ENCODE measurements around the gene NUDT4.
"Not testable (repeated sequence)": the region's sequence is repeated elsewhere in the genome, so short reads cannot be mapped to it uniquely, and the experiment has no call there.

The NUDT4 gene

DNA sequence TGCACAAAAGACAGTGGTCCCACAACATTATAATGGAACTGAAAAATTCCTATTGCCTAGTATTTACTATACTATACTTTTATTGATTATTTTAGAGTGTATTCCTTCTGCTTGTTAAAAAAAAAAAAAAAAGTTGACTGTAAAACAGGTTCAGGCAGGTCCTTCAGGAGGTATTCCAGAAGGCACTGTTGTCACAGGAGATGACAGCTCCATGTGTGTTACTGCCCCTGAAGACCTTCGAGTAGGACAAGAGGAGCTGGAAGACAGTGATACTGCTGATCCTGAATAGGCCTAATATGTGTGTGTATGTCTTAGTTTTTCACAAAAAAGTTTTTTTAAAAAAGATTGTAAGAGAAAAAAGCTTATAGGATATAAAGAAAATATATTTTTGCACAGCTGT, 51.7 kb downstream of the NUDT4 start:
- ATAC-seq (no peak), DNase-seq (no peak)

DNA sequence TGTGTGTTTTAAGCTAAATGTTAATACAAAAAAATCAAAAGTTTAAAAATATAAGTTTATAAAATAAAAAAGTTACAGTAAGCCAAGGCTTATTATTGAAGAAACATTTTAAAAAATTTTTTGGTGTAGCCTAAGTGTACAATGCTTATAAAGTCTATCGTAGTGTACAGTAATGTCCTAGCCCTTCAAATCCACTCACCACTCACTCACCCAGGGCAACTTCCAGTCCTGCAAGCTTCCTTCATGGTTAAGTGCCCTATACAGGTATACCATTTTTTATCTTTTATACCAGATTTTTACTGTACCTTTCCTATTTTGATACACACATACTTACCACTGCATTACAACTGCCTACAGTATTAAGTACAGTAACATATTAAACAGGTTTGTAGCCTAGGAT, 52.1 kb downstream of the NUDT4 start:
- DNase-seq (no peak), ATAC-seq (no peak)

- ATAC-seq (no peak), DNase-seq (no peak)
Observed at GRCh38 chr12:93430280-93430679, 52.6 kb downstream of the NUDT4 start.

DNA sequence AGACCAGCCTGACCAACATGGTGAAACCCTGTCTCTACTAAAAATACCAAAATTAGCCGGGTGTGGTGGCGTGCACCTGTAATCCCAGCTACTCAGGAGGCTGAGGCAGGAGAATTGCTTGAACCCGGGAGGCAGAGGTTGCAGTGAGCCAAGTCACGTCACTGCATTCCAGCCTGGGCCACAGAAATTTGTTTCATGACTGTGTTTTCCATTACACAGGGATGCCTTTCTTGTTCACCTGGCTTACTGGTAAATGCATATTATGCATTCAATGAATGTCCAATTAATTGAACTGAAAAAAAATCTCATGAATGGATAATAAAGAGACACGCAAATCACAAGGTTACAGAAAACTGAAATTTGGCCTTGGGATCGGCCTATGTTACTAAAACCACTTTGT, 54.3 kb downstream of the NUDT4 start:
- ATAC-seq, DNase-seq: not testable (repeated sequence)

- no peak for ATAC-seq
- no peak for DNase-seq
Observed at GRCh38 chr12:93434256-93434865, 56.6 kb downstream of the NUDT4 start.

- DNase-seq (no peak), ATAC-seq (no peak)
Observed at GRCh38 chr12:93438266-93439050, 60.7 kb downstream of the NUDT4 start.

DNA sequence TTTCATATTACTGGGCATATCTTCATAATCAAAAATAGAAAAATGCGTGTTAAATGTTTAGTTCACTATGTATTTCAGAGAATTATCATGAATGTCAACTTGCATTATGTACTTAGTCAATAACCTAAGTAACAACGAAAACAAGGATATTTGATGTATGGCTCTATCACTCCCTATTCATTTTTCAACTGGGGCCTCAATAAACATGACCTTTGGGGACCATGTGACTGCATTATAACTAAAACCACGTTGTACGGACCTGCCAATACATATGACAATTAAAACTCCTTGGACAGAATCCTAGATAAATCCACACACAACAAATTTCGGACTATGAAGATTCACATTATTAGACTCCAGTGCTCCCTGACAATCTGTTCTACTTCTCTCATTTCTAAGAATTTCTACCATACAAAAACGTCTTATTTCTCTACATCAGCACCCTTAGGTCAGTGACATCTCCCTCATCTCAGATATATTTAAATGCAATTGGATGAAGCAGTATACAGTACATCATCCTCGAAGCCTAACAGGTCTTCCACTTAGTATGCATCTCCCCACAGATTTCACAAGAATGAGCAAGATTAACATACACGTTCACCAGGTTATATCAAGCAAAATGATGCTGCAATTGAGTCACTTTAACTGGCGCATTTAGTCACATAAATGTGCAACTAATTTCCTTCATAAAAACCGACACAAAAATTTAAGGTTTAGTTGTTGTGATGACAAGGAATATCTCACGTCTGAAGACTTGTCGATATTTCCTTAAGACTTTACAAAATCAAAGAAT, 62.5 kb downstream of the NUDT4 start:
- DNase-seq: no peak
- ATAC-seq: no peak

- no peak for ATAC-seq
- peak; percentile 54 for DNase-seq
Observed at GRCh38 chr12:93441081-93441616, 63.4 kb downstream of the NUDT4 start.

DNA sequence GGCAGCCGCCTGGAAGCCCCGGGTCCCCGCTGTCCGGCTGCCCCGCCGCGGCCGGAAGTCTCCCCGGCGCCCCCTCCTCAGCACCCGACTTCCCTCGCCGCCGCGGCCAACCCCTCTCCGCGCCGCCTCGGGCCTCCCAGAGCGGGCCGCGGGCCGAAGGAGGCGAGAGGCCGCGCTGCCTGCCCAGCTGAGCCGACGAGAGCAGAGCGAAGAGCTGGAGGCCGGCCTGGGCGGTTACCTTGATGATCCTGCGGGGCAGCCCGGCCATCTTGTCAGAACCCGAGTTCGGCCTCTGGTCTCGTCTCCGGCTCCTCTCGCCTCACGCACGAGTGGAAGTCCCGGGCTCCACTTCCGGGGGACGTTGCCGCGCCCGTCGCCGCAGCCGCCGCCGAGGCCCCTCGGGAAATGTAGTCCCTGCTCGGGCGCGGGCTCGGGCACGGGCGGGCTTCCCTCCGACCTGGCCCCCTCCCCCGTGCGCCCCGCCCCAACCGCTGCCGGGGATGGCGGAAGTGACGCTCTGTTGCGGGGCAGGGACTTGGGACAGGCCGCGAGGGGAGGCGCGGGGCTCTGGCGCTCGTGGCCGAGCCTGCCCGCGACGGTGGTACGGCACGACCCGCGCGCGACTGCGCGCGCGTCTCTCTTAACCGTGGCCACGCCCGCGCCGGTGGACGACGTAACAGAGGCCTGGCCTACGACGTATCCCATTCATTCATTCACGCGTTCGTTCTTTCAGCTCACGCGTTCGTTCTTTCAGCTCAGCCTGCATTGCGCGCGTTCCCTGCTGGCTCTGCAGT, 64.1 kb downstream of the NUDT4 start, which contains the start of gene UBE2N:
UBE2N (minus strand) TSS at position 331 of the 794 bp plus-strand sequence; CDS start at position 268, 63 bp downstream.
- ATAC-seq: peak; percentile 94
- DNase-seq: peak; percentile 98

DNA sequence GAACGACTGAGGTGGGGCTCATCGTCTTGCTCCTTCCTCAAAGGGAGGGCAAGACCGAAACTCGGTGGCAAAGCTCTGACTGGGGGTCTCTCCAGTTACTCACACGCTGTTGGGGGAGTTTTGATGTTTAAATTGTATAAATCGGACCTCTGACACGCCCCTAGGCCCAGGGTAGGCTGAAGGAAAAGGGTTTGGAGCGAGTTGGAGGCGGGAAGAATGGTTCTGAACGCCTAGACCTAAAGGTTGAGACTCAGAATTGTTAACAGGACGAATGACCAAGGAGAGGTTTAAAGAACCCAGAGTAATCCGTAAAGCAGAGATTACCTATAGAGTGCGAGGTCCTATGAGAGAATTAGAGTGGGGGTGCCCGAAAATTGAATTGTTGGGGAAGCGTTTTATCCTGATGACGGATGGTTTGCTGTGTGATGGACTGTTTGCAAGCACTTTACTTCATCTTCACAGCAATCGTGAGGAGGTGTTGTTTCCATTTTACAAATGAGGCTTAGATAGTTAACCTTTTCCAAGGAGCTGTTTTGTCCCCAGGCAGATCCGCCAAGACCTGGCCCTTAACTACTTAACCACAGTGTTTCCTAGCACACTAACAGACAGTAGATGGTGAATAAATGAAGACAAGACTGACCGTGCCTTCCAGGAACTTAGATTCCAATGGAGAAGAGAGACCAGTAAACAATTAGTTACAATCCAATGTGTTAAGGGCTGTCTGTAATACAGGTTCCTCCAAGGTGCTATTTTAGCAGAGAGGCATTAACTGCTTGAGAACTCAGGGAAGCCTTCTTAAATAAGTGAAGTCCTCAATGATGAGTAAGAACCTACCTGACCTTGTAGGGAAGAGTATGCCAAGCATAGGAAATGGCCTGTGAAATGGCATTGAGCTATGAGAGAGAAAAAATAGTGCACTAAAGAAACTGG, 65.0 kb downstream of the NUDT4 start:
- ATAC-seq: no peak
- no peak for DNase-seq

DNA sequence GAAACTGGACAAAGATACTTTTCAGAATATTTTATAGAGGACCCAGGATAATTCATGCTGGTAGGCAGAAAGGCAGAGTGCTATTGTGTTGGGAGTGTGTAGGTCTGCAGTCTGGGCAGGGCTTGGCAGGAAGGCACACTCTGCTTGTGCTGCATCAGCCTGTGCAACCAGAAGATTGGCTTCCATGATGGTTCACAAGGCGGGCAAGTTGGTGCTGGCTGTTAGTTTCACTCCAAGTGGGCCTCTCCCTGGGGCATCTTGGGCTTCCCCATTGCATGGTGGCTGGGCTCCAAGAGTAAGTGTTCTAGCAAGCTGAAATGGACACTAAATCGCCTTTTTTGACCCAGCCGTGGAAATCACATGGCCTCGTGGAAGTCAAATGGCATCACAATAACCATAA, 65.9 kb downstream of the NUDT4 start:
- DNase-seq (no peak), ATAC-seq (no peak)

- DNase-seq (no peak), ATAC-seq (peak; percentile 26)
Observed at GRCh38 chr12:93447555-93448290, 70.0 kb downstream of the NUDT4 start.

GRCh38 chr12:93448796-93449195, 71.1 kb downstream of the NUDT4 start:
- DNase-seq: no peak
- ATAC-seq: no peak

DNA sequence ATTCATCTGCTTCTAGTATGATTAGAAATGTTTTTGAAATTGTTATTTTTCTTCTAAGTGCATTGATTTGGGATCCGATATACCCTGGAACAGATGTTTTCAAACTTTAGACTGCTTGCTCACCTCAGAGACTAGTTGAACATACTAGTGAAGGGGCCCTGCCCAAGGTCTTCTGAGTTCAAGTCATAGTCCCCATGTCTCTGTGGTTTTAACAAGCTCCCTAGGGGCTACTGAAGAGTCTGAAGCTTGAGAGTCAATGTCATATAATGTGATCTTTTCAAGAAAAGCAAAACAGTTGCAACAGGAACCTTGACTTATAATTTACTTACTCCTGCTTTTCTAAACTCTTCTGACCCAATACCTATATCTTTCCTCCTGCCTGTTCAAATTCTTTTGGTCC, 71.6 kb downstream of the NUDT4 start:
- no peak for ATAC-seq
- no peak for DNase-seq

GRCh38 chr12:93451423-93452158, 73.9 kb downstream of the NUDT4 start:
- DNase-seq (no peak), ATAC-seq (no peak)

- DNase-seq (no peak), ATAC-seq (no peak)
Observed at GRCh38 chr12:93453633-93454032, 75.9 kb downstream of the NUDT4 start.

GRCh38 chr12:93456077-93456476, 78.4 kb downstream of the NUDT4 start:
- no peak for DNase-seq
- no peak for ATAC-seq

Data from stimulated activated naive CD8-positive, alpha-beta T cell treated with anti-CD3 and anti-CD28 coated beads, Interleukin-15, Interleukin-2, amounts not matched to agents 100 U/mL and 50 U/mL, for 24 hours (primary cell).